Natural killer cell (primary cell): ENCODE data around the gene DOHH. TPM values are rescaled to one million over a fixed set of nuclear protein-coding genes. Genes with fewer than 3 reads are reported as not detected.

Source experiments
- ATAC-seq, 3 donors: fragments of 150-1000 bp in 2 of 3; fragments of 200-7000 bp in 1 of 3; cut with Tn5 transposase; 1 replicate in 1 of 3; 2 replicates in 2 of 3; pipeline ENCODE4 v1.10.0; 2021; ENCODE audit warnings: mild to moderate bottlenecking in 2 of 3, moderate library complexity in 2 of 3
- DNase-seq, 2 donors: peaks; one replicate each; pipeline versions ENCODE4 v3.0.0 to v3.0.0-alpha.2; 2013 to 2021; ENCODE audit warnings: mixed read lengths in 1 of 2
- H3K27ac ChIP-seq: one replicate; pipeline ENCODE4 v1.5.1; 2013; ENCODE audit warnings: mild to moderate bottlenecking, low read length
- H3K27me3 ChIP-seq: one replicate; pipeline ENCODE4 v1.6.1; 2013; ENCODE audit warnings: low read length; ENCODE audit not compliant: control insufficient read depth, insufficient read depth
- H3K36me3 ChIP-seq: one replicate; pipeline ENCODE4 v1.6.1; 2013; ENCODE audit warnings: low read length; ENCODE audit not compliant: control insufficient read depth, insufficient read depth
- H3K4me1 ChIP-seq: one replicate; pipeline ENCODE4 v1.6.1; 2013; ENCODE audit warnings: low read length; ENCODE audit not compliant: control insufficient read depth, insufficient read depth
- H3K4me3 ChIP-seq: one replicate; pipeline ENCODE4 v1.5.1; 2013; ENCODE audit warnings: low read length
- H3K9me3 ChIP-seq: one replicate; pipeline ENCODE4 v1.6.1; 2013; ENCODE audit warnings: low read length; ENCODE audit not compliant: control insufficient read depth, insufficient read depth
- H3K27ac Mint-ChIP-seq, 2 donors: one replicate each; pipeline ENCODE4 v1.8.0; 2022; ENCODE audit warnings: mild to moderate bottlenecking in 2 of 2, mixed read lengths in 2 of 2, moderate library complexity in 1 of 2
- H3K27me3 Mint-ChIP-seq, 2 donors: one replicate each; pipeline ENCODE4 v1.8.0; 2022; ENCODE audit warnings: low read depth in 2 of 2, mixed read lengths in 2 of 2
- H3K36me3 Mint-ChIP-seq: one replicate; pipeline ENCODE4 v1.8.0; 2022; ENCODE audit warnings: mixed read lengths
- H3K4me1 Mint-ChIP-seq, 2 donors: one replicate each; pipeline ENCODE4 v1.8.0; 2022; ENCODE audit warnings: mixed read lengths in 2 of 2
- H3K4me3 Mint-ChIP-seq: one replicate; pipeline ENCODE4 v1.8.0; 2022; ENCODE audit warnings: mild to moderate bottlenecking, moderate library complexity, mixed read lengths
- H3K9me3 Mint-ChIP-seq, 2 donors: one replicate each; pipeline ENCODE4 v1.8.0; 2022; ENCODE audit warnings: mixed read lengths in 2 of 2
- CTCF ChIP-seq: fragments of 200-600 bp; IDR thresholded peaks from one replicate; pipeline ENCODE4 v1.8.0; 2022; ENCODE audit warnings: antibody characterized with exemption
- WGBS: methylation state at CpG from one replicate; pipeline ENCODE4 v1.1.7; 2013; ENCODE audit warnings: missing lambda C conversion rate; ENCODE audit not compliant: insufficient coverage; 5-methylcytosine and 5-hydroxymethylcytosine counted together
- intact Hi-C: fragments of 100-400 bp; cut with micrococcal nuclease; formaldehyde crosslinking; loops from one replicate; pipeline ENCODE4 v1.14.2; 2022
- total RNA-seq, 4 donors: library from RNA; stranded (reverse); fragments of 120-200 nt in 1 of 4; gene quantifications; one replicate each; pipeline versions ENCODE4 v1.2.3 to v1.2.4, GENCODE V29; 2013 to 2022

DOHH gene
- total RNA-seq, 3 donors from 2014 or later (not counting 1 experiment from before 2014, with no cell fraction given), result 4.5 to 5.9 (median 4.6) TPM

- WGBS, result 94% methylated on average over 36 of the region's 36 CpGs
- peak overlapping the region in 1 of 2 donors; percentile 56 for H3K27ac Mint-ChIP-seq
- Histone ChIP-seq H3K27me3 (no peaks in the 10 kb centered on the region), H3K4me1 (peaks cover 19% of the 10 kb centered on the region), H3K9me3 (no peaks in the 10 kb centered on the region), H3K36me3 (peaks cover 27% of the 10 kb centered on the region), H3K4me3 (no peak overlapping the region), H3K27ac (no peak overlapping the region)
- no peak overlapping the region for H3K4me3 Mint-ChIP-seq
- DNase-seq (no peak), ATAC-seq (no peak)
- no peaks in the 10 kb centered on the region for H3K36me3 Mint-ChIP-seq
- TF ChIP-seq CTCF, result peak; percentile 23
- intact Hi-C loops, result no loop called here
- no peaks in the 10 kb centered on the region for H3K9me3 Mint-ChIP-seq
- peaks cover 0 to 19% of the 10 kb centered on the region in 2 donors for H3K4me1 Mint-ChIP-seq
- no peaks in the 10 kb centered on the region for H3K27me3 Mint-ChIP-seq
Observed at GRCh38 chr19:3547767-3548282, 47.4 kb upstream of the DOHH start.

DNA sequence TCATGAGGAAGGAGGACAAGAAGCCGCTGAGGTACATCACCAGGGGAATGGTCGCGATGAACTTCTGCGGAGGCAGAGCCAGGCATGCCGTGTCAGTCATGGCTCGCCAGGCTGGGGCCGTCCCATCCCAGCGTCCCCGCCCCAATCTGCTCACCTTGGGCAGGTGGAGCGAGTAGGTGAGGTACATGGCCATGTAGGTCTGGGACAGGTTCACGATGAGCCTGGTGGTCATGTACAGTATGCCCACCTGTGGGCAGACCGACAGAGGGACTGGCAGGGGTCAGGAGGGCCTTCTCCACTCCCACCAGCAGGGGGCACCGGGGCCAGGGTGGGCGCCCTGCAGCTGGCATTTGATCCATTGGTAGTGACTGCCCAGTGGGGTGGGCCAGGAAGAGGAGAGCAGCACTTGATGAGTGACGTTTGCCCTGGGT lies 46.8 kb upstream of the DOHH start:
- Mint-ChIP-seq H3K4me3 (no peak overlapping the region), H3K36me3 (no peaks in the 10 kb centered on the region), H3K27ac (peak overlapping the region in 1 of 2 donors; percentile 56), H3K9me3 (no peaks in the 10 kb centered on the region), H3K27me3 (no peaks in the 10 kb centered on the region), H3K4me1 (peaks cover 0 to 19% of the 10 kb centered on the region in 2 donors)
- ATAC-seq (no peak), DNase-seq (peak in 1 of 2 donors; percentile 49)
- H3K36me3 ChIP-seq, result peaks cover 27% of the 10 kb centered on the region
- H3K9me3 ChIP-seq, result no peaks in the 10 kb centered on the region
- H3K4me3 ChIP-seq, result no peak overlapping the region
- peaks cover 14% of the 10 kb centered on the region for H3K4me1 ChIP-seq
- no peak overlapping the region for H3K27ac ChIP-seq
- intact Hi-C loops, result no loop called here
- no peaks in the 10 kb centered on the region for H3K27me3 ChIP-seq
- TF ChIP-seq CTCF, result peak; percentile 53
- 92% methylated on average over 15 of the region's 15 CpGs for WGBS

- no peak for TF ChIP-seq CTCF
- H3K36me3 ChIP-seq, result peaks cover 27% of the 10 kb centered on the region
- WGBS, result 96% methylated on average over 23 of the region's 23 CpGs
- H3K4me1 ChIP-seq, result peaks cover 14% of the 10 kb centered on the region
- intact Hi-C loops, result no loop called here
- Mint-ChIP-seq H3K9me3 (no peaks in the 10 kb centered on the region), H3K36me3 (no peaks in the 10 kb centered on the region), H3K4me1 (peaks cover 0 to 14% of the 10 kb centered on the region in 2 donors), H3K4me3 (no peak overlapping the region), H3K27ac (peak overlapping the region in 1 of 2 donors; percentile 59), H3K27me3 (no peaks in the 10 kb centered on the region)
- H3K27me3 ChIP-seq, result no peaks in the 10 kb centered on the region
- H3K4me3 ChIP-seq, result no peak overlapping the region
- H3K27ac ChIP-seq, result no peak overlapping the region
- DNase-seq, result no peak
- no peaks in the 10 kb centered on the region for H3K9me3 ChIP-seq
- ATAC-seq, result no peak
Observed at GRCh38 chr19:3546119-3546518, 45.6 kb upstream of the DOHH start.

DNA sequence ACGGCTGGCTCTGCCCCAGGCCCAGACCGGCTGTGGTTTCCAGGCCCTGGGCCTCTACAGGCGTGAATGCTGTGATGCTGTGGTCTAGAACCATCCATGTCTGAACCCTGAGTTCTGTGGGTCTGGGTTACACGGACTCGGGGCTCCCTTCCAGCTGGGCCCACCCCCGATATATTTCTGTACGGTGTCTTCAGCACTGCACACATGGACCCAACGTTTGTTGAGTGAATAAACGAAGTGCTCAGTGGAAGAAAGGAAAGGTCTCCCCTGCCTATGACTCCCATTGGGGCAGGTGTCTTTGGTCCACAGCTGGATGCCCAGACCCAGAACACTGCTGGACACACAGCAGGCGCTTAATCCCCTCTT lies 45.2 kb upstream of the DOHH start:
- intact Hi-C loops, result loop anchor here (1.0 to 2.0 kb wide), 2 partner anchors 73 to 161 kb away; no protein-coding TSS in a partner anchor
- no peak for TF ChIP-seq CTCF
- Histone ChIP-seq H3K27ac (no peak overlapping the region), H3K4me3 (no peak overlapping the region), H3K4me1 (peaks cover 14% of the 10 kb centered on the region), H3K9me3 (no peaks in the 10 kb centered on the region), H3K27me3 (no peaks in the 10 kb centered on the region), H3K36me3 (peaks cover 25% of the 10 kb centered on the region)
- Mint-ChIP-seq H3K27me3 (no peaks in the 10 kb centered on the region), H3K4me1 (peaks cover 0 to 14% of the 10 kb centered on the region in 2 donors), H3K27ac (peak overlapping the region; percentile 26 to 59), H3K4me3 (no peak overlapping the region), H3K9me3 (no peaks in the 10 kb centered on the region), H3K36me3 (no peaks in the 10 kb centered on the region)
- ATAC-seq, result no peak
- no peak for DNase-seq
- 78% methylated on average over 10 of the region's 10 CpGs for WGBS
